H9 (cell line): ENCODE results near the gene TNRC6C. TPM values are rescaled to one million over a fixed set of nuclear protein-coding genes. Genes with fewer than 3 reads are reported as not detected.
A peak's percentile ranks its signal among the peaks of the same experiment; 100 is the strongest.
"Not testable (repeated sequence)": the region's sequence is repeated elsewhere in the genome, so short reads cannot be mapped to it uniquely, and the experiment has no call there.

ENCODE experiments used
- DNase-seq: peaks from one replicate; pipeline ENCODE4 v3.0.0-alpha.2; 2017
- H2AFZ ChIP-seq: one replicate; pipeline ENCODE4 v1.6.1; 2013; ENCODE audit warnings: mild to moderate bottlenecking, low read length, control low read depth, moderate library complexity
- H2AK5ac ChIP-seq: 2 replicates; pipeline ENCODE4 v1.6.1; 2013; ENCODE audit warnings: low read length, control low read depth, mixed read lengths; ENCODE audit not compliant: insufficient read length
- H2BK120ac ChIP-seq: one replicate; pipeline ENCODE4 v1.6.1; 2013; ENCODE audit warnings: low read depth, mild to moderate bottlenecking, low read length, control low read depth, inconsistent platforms; ENCODE audit not compliant: poor library complexity, severe bottlenecking
- H2BK12ac ChIP-seq: 2 replicates; pipeline ENCODE4 v1.6.1; 2013; ENCODE audit warnings: low read length, control low read depth, mixed read lengths, low read depth; ENCODE audit not compliant: insufficient read length
- H2BK15ac ChIP-seq: 2 replicates; pipeline ENCODE4 v1.6.1; 2013; ENCODE audit warnings: low read depth, low read length, control low read depth
- H2BK20ac ChIP-seq: one replicate; pipeline ENCODE4 v1.6.1; 2013; ENCODE audit warnings: low read depth, mild to moderate bottlenecking, low read length, control low read depth, inconsistent platforms; ENCODE audit not compliant: poor library complexity, severe bottlenecking
- H2BK5ac ChIP-seq: 2 replicates; pipeline ENCODE4 v1.6.1; 2013; ENCODE audit warnings: low read length, control low read depth, mixed read lengths; ENCODE audit not compliant: insufficient read length
- H3K14ac ChIP-seq: 2 replicates; pipeline ENCODE4 v1.6.1; 2013; ENCODE audit warnings: low read length, control low read depth; ENCODE audit not compliant: insufficient read depth
- H3K18ac ChIP-seq: 2 replicates; pipeline ENCODE4 v1.6.1; 2013; ENCODE audit warnings: low read depth, mild to moderate bottlenecking, mixed read lengths, low read length, control low read depth; ENCODE audit not compliant: insufficient read length
- H3K23ac ChIP-seq: 2 replicates; pipeline ENCODE4 v1.6.1; 2013; ENCODE audit warnings: low read length, control low read depth, mixed read lengths, low read depth; ENCODE audit not compliant: insufficient read length
- H3K23me2 ChIP-seq: 2 replicates; pipeline ENCODE4 v1.6.1; 2013; ENCODE audit warnings: low read depth, mild to moderate bottlenecking, mixed read lengths, low read length, control low read depth; ENCODE audit not compliant: insufficient read length, poor library complexity, severe bottlenecking
- H3K27ac ChIP-seq: 2 replicates; pipeline ENCODE4 v1.5.1; 2013; ENCODE audit warnings: low read length, control low read depth, mixed read lengths, low read depth; ENCODE audit not compliant: insufficient read length
- H3K27me3 ChIP-seq: 2 replicates; pipeline ENCODE4 v1.6.1; 2013; ENCODE audit warnings: low read length, control low read depth, inconsistent platforms; ENCODE audit not compliant: insufficient read depth
- H3K4ac ChIP-seq: 2 replicates; pipeline ENCODE4 v1.6.1; 2013; ENCODE audit warnings: low read depth, mild to moderate bottlenecking, control low read depth, inconsistent platforms, low read length, moderate library complexity
- H3K4me1 ChIP-seq: 2 replicates; pipeline ENCODE4 v1.6.1; 2013; ENCODE audit warnings: low read length, control low read depth, inconsistent platforms; ENCODE audit not compliant: insufficient read depth
- H3K4me2 ChIP-seq: 2 replicates; pipeline ENCODE4 v1.6.1; 2013; ENCODE audit warnings: low read length, control low read depth, mixed read lengths; ENCODE audit not compliant: insufficient read length, insufficient read depth
- H3K56ac ChIP-seq: 2 replicates; pipeline ENCODE4 v1.6.1; 2013; ENCODE audit warnings: low read depth, mild to moderate bottlenecking, mixed read lengths, low read length, control low read depth; ENCODE audit not compliant: insufficient read length
- H3K79me1 ChIP-seq: 2 replicates; pipeline ENCODE4 v1.6.1; 2013; ENCODE audit warnings: low read depth, mild to moderate bottlenecking, moderate library complexity, low read length, control low read depth, inconsistent platforms; ENCODE audit not compliant: insufficient read depth, poor library complexity, severe bottlenecking
- H3K79me2 ChIP-seq: 2 replicates; pipeline ENCODE4 v1.6.1; 2013; ENCODE audit warnings: low read length, control low read depth, inconsistent platforms; ENCODE audit not compliant: insufficient read depth
- H3K9ac ChIP-seq: 2 replicates; pipeline ENCODE4 v1.6.1; 2013; ENCODE audit warnings: low read length, control low read depth, mixed read lengths; ENCODE audit not compliant: insufficient read length; ENCODE audit errors: extremely low read depth
- H3K9me3 ChIP-seq: one replicate; pipeline ENCODE4 v1.6.1; 2013; ENCODE audit warnings: low read depth, low read length, inconsistent platforms; ENCODE audit not compliant: control insufficient read depth
- H3T11ph ChIP-seq: one replicate; pipeline ENCODE4 v1.6.1; 2013; ENCODE audit warnings: mild to moderate bottlenecking, low read length, control low read depth, inconsistent platforms
- H4K20me1 ChIP-seq: one replicate; pipeline ENCODE4 v1.6.1; 2013; ENCODE audit not compliant: control insufficient read depth, insufficient read length, insufficient read depth
- H4K5ac ChIP-seq: 2 replicates; pipeline ENCODE4 v1.6.1; 2013; ENCODE audit warnings: low read depth, mild to moderate bottlenecking, mixed read lengths, low read length, control low read depth; ENCODE audit not compliant: insufficient read length
- H4K8ac ChIP-seq: replicated peaks from 2 replicates; pipeline ENCODE4 v1.6.1; 2013; ENCODE audit warnings: low read length, control low read depth, mixed read lengths, low read depth; ENCODE audit not compliant: insufficient read length
- H4K91ac ChIP-seq: 2 replicates; pipeline ENCODE4 v1.6.1; 2013; ENCODE audit warnings: low read depth, mild to moderate bottlenecking, moderate library complexity, mixed read lengths, low read length, control low read depth; ENCODE audit not compliant: insufficient read length
- H3K27ac Mint-ChIP-seq, 3 experiments: 2 replicates in 2 of 3; 3 replicates in 1 of 3; pipeline ENCODE4 v1.8.0; 2020 to 2021; ENCODE audit warnings: mixed read lengths in 3 of 3, mild to moderate bottlenecking in 1 of 3, moderate library complexity in 1 of 3
- H3K27me3 Mint-ChIP-seq: 2 replicates; pipeline ENCODE4 v1.8.0; 2021; ENCODE audit warnings: low read depth, mild to moderate bottlenecking, moderate library complexity, mixed read lengths
- H3K36me3 Mint-ChIP-seq, 3 experiments: 2 replicates in 2 of 3; 3 replicates in 1 of 3; pipeline ENCODE4 v1.8.0; 2020 to 2021; ENCODE audit warnings: low read depth in 3 of 3, mixed read lengths in 3 of 3; ENCODE audit not compliant: insufficient read depth in 1 of 3
- H3K4me1 Mint-ChIP-seq, 2 experiments: 2 replicates each; pipeline ENCODE4 v1.8.0; 2020; ENCODE audit warnings: mixed read lengths in 2 of 2
- H3K4me3 Mint-ChIP-seq, 2 experiments: 2 replicates in 1 of 2; 3 replicates in 1 of 2; pipeline ENCODE4 v1.8.0; 2020 to 2021; ENCODE audit warnings: mild to moderate bottlenecking in 2 of 2, mixed read lengths in 2 of 2, moderate library complexity in 1 of 2
- H3K9me3 Mint-ChIP-seq, 2 experiments: 2 replicates in 1 of 2; 3 replicates in 1 of 2; pipeline ENCODE4 v1.8.0; 2020; ENCODE audit warnings: mild to moderate bottlenecking in 2 of 2, mixed read lengths in 2 of 2, moderate library complexity in 1 of 2
- CTCF ChIP-seq: fragments of 200-600 bp; sonication (generic); conservative IDR thresholded peaks from 3 replicates; pipeline ENCODE4 v1.8.0; 2021; ENCODE audit warnings: antibody characterized with exemption, mild to moderate bottlenecking
- WGBS: extraction: QIAGEN DNeasy Blood & Tissue Kit; methylation state at CpG from one replicate; pipeline ENCODE4 v1.1.7; 2013; ENCODE audit warnings: missing lambda C conversion rate, low lambda C conversion rate, mixed read lengths; ENCODE audit not compliant: insufficient read length; ENCODE audit errors: extremely low coverage; 5-methylcytosine and 5-hydroxymethylcytosine counted together
- total RNA-seq: library from RNA; stranded (reverse); gene quantifications from 2 replicates; pipeline ENCODE4 v1.2.1, GENCODE V29; 2021

Gene TNRC6C
- total RNA-seq, 1 experiment from 2014 or later = 24.7 TPM

- Mint-ChIP-seq H3K27ac (peak overlapping the region in 2 of 3 experiments; percentile 19 to 72; a peak in 4 of 7 replicates), H3K36me3 (no peaks in the 10 kb centered on the region; a peak in 1 of 7 replicates), H3K4me1 (peaks cover 18 to 36% of the 10 kb centered on the region in 2 experiments), H3K9me3 (no peaks in the 10 kb centered on the region), H3K27me3 (no peaks in the 10 kb centered on the region), H3K4me3 (no peak overlapping the region; a peak in 1 of 5 replicates)
- Histone ChIP-seq H3K23me2 (no peaks in the 10 kb centered on the region), H3K4me1 (peaks cover 2% of the 10 kb centered on the region; the same call in 1 of the 2 replicates), H4K5ac (no peak overlapping the region), H3K9me3 (no peaks in the 10 kb centered on the region), H2AFZ (no peak overlapping the region), H3K23ac (no peak overlapping the region), H3K4ac (no peak overlapping the region; the same call in 1 of the 2 replicates), H2AK5ac (no peak overlapping the region), H3K18ac (no peak overlapping the region), H3K4me2 (no peak overlapping the region), H2BK5ac (no peak overlapping the region), H3K27ac (no peak overlapping the region), H2BK120ac (no peak overlapping the region), H2BK20ac (no peak overlapping the region), H3K56ac (no peak overlapping the region), H3K79me2 (peaks cover 6% of the 10 kb centered on the region; the same call in 1 of the 2 replicates), H3K9ac (no peak overlapping the region), H4K8ac (no peak overlapping the region), H3K27me3 (no peaks in the 10 kb centered on the region), H3T11ph (no peak overlapping the region), H4K20me1 (no peaks in the 10 kb centered on the region), H3K14ac (no peak overlapping the region), H3K79me1 (peaks cover 11% of the 10 kb centered on the region), H2BK15ac (no peak overlapping the region), H4K91ac (no peak overlapping the region), H2BK12ac (no peak overlapping the region)
- no peak for DNase-seq
- WGBS = no CpG with 5 or more reads among the region's 4 CpGs
- no peak for TF ChIP-seq CTCF
These were observed 15.9 kb downstream of the TNRC6C start for GRCh38 chr17:77974396-77974795.

GRCh38 chr17:77982430-77982829 lies 23.9 kb downstream of the TNRC6C start:
- H2BK12ac ChIP-seq, H3K4me2 ChIP-seq, H2BK20ac ChIP-seq, H3K4me3 Mint-ChIP-seq, H2BK5ac ChIP-seq, H3K9me3 ChIP-seq, H3K27ac Mint-ChIP-seq, H3K27me3 Mint-ChIP-seq, H3K9me3 Mint-ChIP-seq, H3K27me3 ChIP-seq, H3K4me1 ChIP-seq, H3K79me2 ChIP-seq, H4K91ac ChIP-seq, H3K23me2 ChIP-seq, H3K4ac ChIP-seq, DNase-seq, H3K27ac ChIP-seq, H2AFZ ChIP-seq, H3K18ac ChIP-seq, H3K14ac ChIP-seq, H3K9ac ChIP-seq, H3K79me1 ChIP-seq, H2AK5ac ChIP-seq, H4K8ac ChIP-seq, H3K56ac ChIP-seq, H4K20me1 ChIP-seq, H3K23ac ChIP-seq, H2BK15ac ChIP-seq, H2BK120ac ChIP-seq, H4K5ac ChIP-seq, H3T11ph ChIP-seq: not testable (repeated sequence)
- Mint-ChIP-seq H3K4me1 (peaks cover 10 to 16% of the 10 kb centered on the region in 2 experiments), H3K36me3 (peaks cover 5 to 12% (median 5%) of the 10 kb centered on the region in 3 experiments; a peak in 4 of 7 replicates)
- no CpG with 5 or more reads among the region's 6 CpGs for WGBS
